HEK293 (cell line): Measurements from ENCODE around the gene ZFP36.

Source experiments
- EGR2 ChIP-seq: fragments of 450-650 bp; formaldehyde crosslinking; IDR thresholded peaks from 2 replicates; pipeline ENCODE4 v1.5.1; 2016; ENCODE audit warnings: low read depth, missing biosample characterization, missing genetic modification characterization
- GLI2 ChIP-seq: fragments of 450-650 bp; formaldehyde crosslinking; IDR thresholded peaks from 2 replicates; pipeline ENCODE4; 2017; ENCODE audit warnings: missing biosample characterization, missing genetic modification characterization, low read depth, borderline replicate concordance
- KLF17 ChIP-seq: fragments of 450-650 bp; formaldehyde crosslinking; IDR thresholded peaks from 2 replicates; pipeline ENCODE4 v1.5.1; 2016; ENCODE audit warnings: missing biosample characterization, missing genetic modification characterization
- MEIS1 ChIP-seq: sonication (generic); formaldehyde crosslinking; IDR thresholded peaks from 2 replicates; pipeline ENCODE4 v1.8.1; 2022; ENCODE audit warnings: missing genetic modification reagents, mild to moderate bottlenecking, borderline replicate concordance
- PRDM1 ChIP-seq: fragments of 450-650 bp; formaldehyde crosslinking; IDR thresholded peaks from 2 replicates; pipeline ENCODE4; 2016; ENCODE audit warnings: missing biosample characterization, missing genetic modification characterization
- PRDM2 ChIP-seq: fragments of 450-650 bp; formaldehyde crosslinking; IDR thresholded peaks from 2 replicates; pipeline ENCODE4 v1.5.1; 2016; ENCODE audit warnings: missing biosample characterization, missing genetic modification characterization, borderline replicate concordance
- REPIN1 ChIP-seq: fragments of 450-650 bp; formaldehyde crosslinking; IDR thresholded peaks from 2 replicates; pipeline ENCODE4 v1.5.1; 2017; ENCODE audit warnings: missing biosample characterization, missing genetic modification characterization, low read depth
- SALL2 ChIP-seq: fragments of 450-650 bp; formaldehyde crosslinking; IDR thresholded peaks from 2 replicates; pipeline ENCODE4 v1.5.0; 2017; ENCODE audit warnings: missing biosample characterization, mild to moderate bottlenecking, missing genetic modification characterization, borderline replicate concordance
- SCRT2 ChIP-seq: fragments of 450-650 bp; formaldehyde crosslinking; IDR thresholded peaks from 2 replicates; pipeline ENCODE4 v1.5.1; 2016; ENCODE audit warnings: missing biosample characterization, missing genetic modification characterization
- ZBTB6 ChIP-seq: fragments of 450-650 bp; formaldehyde crosslinking; IDR thresholded peaks from 2 replicates; pipeline ENCODE4 v1.5.1; 2017; ENCODE audit warnings: missing biosample characterization, missing genetic modification characterization
- ZEB2 ChIP-seq: fragments of 450-650 bp; formaldehyde crosslinking; IDR thresholded peaks from 2 replicates; pipeline ENCODE4 v1.5.1; 2016; ENCODE audit warnings: missing biosample characterization, missing genetic modification characterization
- ZNF133 ChIP-seq: fragments of 450-650 bp; formaldehyde crosslinking; IDR thresholded peaks from 2 replicates; pipeline ENCODE4 v1.5.1; 2016; ENCODE audit warnings: missing biosample characterization, missing genetic modification characterization
- ZNF146 ChIP-seq: fragments of 450-650 bp; formaldehyde crosslinking; IDR thresholded peaks from 2 replicates; pipeline ENCODE4 v1.5.1; 2016; ENCODE audit warnings: missing biosample characterization, missing genetic modification characterization
- ZNF155 ChIP-seq: fragments of 450-650 bp; formaldehyde crosslinking; IDR thresholded peaks from 2 replicates; pipeline ENCODE4 v1.5.1; 2016; ENCODE audit warnings: missing biosample characterization, missing genetic modification characterization
- ZNF221 ChIP-seq: fragments of 450-650 bp; formaldehyde crosslinking; IDR thresholded peaks from 2 replicates; pipeline ENCODE4 v1.5.1; 2017; ENCODE audit warnings: missing biosample characterization, missing genetic modification characterization, borderline replicate concordance
- ZNF24 ChIP-seq: fragments of 450-650 bp; formaldehyde crosslinking; IDR thresholded peaks from 2 replicates; pipeline ENCODE4 v1.5.1; 2016; ENCODE audit warnings: missing biosample characterization, missing genetic modification characterization
- ZNF274 ChIP-seq, 2 experiments: fragments of 200-500 bp in 1 of 2; fragments of 450-650 bp in 1 of 2; sonication (Bioruptor generic) in 1 of 2; formaldehyde crosslinking in 1 of 2; IDR thresholded peaks; 2 replicates each; pipeline versions ENCODE4 v1.5.1 to v1.6.1; 2014 to 2016; ENCODE audit warnings: borderline replicate concordance in 1 of 2, inconsistent platforms in 1 of 2, low read length in 1 of 2, missing biosample characterization in 1 of 2, missing genetic modification characterization in 1 of 2
- ZNF311 ChIP-seq: fragments of 450-650 bp; formaldehyde crosslinking; IDR thresholded peaks from 2 replicates; pipeline ENCODE4 v1.5.1; 2017; ENCODE audit warnings: missing biosample characterization, missing genetic modification characterization, borderline replicate concordance
- ZNF341 ChIP-seq: fragments of 450-650 bp; formaldehyde crosslinking; IDR thresholded peaks from 2 replicates; pipeline ENCODE4; 2016; ENCODE audit warnings: low read depth, missing biosample characterization, missing genetic modification characterization
- ZNF350 ChIP-seq: fragments of 450-650 bp; formaldehyde crosslinking; IDR thresholded peaks from 2 replicates; pipeline ENCODE4 v1.5.0; 2017; ENCODE audit warnings: missing biosample characterization, mild to moderate bottlenecking, missing genetic modification characterization
- ZNF37A ChIP-seq: fragments of 450-650 bp; IDR thresholded peaks from 2 replicates; pipeline ENCODE4 v1.5.1; 2018; ENCODE audit warnings: missing biosample characterization, missing genetic modification characterization
- ZNF48 ChIP-seq: fragments of 450-650 bp; formaldehyde crosslinking; IDR thresholded peaks from 2 replicates; pipeline ENCODE4 v1.5.1; 2016; ENCODE audit warnings: missing biosample characterization, missing genetic modification characterization
- ZNF548 ChIP-seq: fragments of 450-650 bp; formaldehyde crosslinking; IDR thresholded peaks from 2 replicates; pipeline ENCODE4 v1.5.1; 2016; ENCODE audit warnings: missing biosample characterization, missing genetic modification characterization
- ZNF837 ChIP-seq: fragments of 450-650 bp; formaldehyde crosslinking; IDR thresholded peaks from 2 replicates; pipeline ENCODE4 v1.5.1; 2016; ENCODE audit warnings: missing biosample characterization, missing genetic modification characterization
- ZSCAN23 ChIP-seq: fragments of 450-650 bp; formaldehyde crosslinking; IDR thresholded peaks from 2 replicates; pipeline ENCODE4 v1.5.1; 2016; ENCODE audit warnings: missing biosample characterization, missing genetic modification characterization
- TF ChIP-seq, protein P1 (sequence below): fragments of 450-650 bp; formaldehyde crosslinking; IDR thresholded peaks from 2 replicates; pipeline ENCODE4 v1.5.1; 2017; ENCODE audit warnings: missing biosample characterization, missing genetic modification characterization
- TF ChIP-seq, protein P2 (sequence below): fragments of 450-650 bp; formaldehyde crosslinking; IDR thresholded peaks from 2 replicates; pipeline ENCODE4 v1.5.1; 2017; ENCODE audit warnings: missing biosample characterization, missing genetic modification characterization
- TF ChIP-seq, protein P3 (sequence below): fragments of 450-650 bp; formaldehyde crosslinking; IDR thresholded peaks from 2 replicates; pipeline ENCODE4; 2016; ENCODE audit warnings: missing biosample characterization, missing genetic modification characterization

The ZFP36 gene

GRCh38 chr19:39390751-39391437 is 15.8 kb upstream of the ZFP36 start, which contains the start of the genes MED29 and PAF1 (continued):
- peak; percentile 82 for TF ChIP-seq ZBTB6
- TF ChIP-seq, protein P1, sequence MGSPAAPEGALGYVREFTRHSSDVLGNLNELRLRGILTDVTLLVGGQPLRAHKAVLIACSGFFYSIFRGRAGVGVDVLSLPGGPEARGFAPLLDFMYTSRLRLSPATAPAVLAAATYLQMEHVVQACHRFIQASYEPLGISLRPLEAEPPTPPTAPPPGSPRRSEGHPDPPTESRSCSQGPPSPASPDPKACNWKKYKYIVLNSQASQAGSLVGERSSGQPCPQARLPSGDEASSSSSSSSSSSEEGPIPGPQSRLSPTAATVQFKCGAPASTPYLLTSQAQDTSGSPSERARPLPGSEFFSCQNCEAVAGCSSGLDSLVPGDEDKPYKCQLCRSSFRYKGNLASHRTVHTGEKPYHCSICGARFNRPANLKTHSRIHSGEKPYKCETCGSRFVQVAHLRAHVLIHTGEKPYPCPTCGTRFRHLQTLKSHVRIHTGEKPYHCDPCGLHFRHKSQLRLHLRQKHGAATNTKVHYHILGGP (tag by site-specific recombination), result no peak
- TF ChIP-seq ZNF837, result no peak
- peak; percentile 69; the same call in 1 of the 2 replicates for TF ChIP-seq PRDM2 (tag by site-specific recombination)
- TF ChIP-seq SALL2 (tag by site-specific recombination), result peak; percentile 90; the same call in 1 of the 2 replicates
- TF ChIP-seq ZEB2 (tag by site-specific recombination), result peak; percentile 99
- peak; percentile 97 for TF ChIP-seq EGR2
- no peak for TF ChIP-seq ZNF311 (tag by site-specific recombination)
- no peak for TF ChIP-seq ZNF221
- peak; percentile 97 for TF ChIP-seq KLF17 (tag by site-specific recombination)
- TF ChIP-seq, protein P2, sequence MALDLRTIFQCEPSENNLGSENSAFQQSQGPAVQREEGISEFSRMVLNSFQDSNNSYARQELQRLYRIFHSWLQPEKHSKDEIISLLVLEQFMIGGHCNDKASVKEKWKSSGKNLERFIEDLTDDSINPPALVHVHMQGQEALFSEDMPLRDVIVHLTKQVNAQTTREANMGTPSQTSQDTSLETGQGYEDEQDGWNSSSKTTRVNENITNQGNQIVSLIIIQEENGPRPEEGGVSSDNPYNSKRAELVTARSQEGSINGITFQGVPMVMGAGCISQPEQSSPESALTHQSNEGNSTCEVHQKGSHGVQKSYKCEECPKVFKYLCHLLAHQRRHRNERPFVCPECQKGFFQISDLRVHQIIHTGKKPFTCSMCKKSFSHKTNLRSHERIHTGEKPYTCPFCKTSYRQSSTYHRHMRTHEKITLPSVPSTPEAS, result peak; percentile 53; the same call in 1 of the 2 replicates
- peak; percentile 92 for TF ChIP-seq ZNF24 (tag by site-specific recombination)
- TF ChIP-seq ZNF155 (tag by site-specific recombination), result no peak
- TF ChIP-seq ZNF350 (tag by site-specific recombination), result no peak
- TF ChIP-seq REPIN1, result peak; percentile 92
- peak; percentile 100 for TF ChIP-seq SCRT2 (tag by site-specific recombination)
- TF ChIP-seq, protein P3, sequence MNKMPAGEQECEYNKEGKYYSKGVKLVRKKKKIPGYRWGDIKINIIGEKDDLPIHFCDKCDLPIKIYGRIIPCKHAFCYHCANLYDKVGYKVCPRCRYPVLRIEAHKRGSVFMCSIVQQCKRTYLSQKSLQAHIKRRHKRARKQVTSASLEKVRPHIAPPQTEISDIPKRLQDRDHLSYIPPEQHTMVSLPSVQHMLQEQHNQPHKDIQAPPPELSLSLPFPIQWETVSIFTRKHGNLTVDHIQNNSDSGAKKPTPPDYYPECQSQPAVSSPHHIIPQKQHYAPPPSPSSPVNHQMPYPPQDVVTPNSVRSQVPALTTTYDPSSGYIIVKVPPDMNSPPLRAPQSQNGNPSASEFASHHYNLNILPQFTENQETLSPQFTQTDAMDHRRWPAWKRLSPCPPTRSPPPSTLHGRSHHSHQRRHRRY (tag by site-specific recombination), result no peak
- TF ChIP-seq ZNF146, result peak; percentile 51; the same call in 1 of the 2 replicates
- TF ChIP-seq ZNF48 (tag by site-specific recombination), result no peak
- TF ChIP-seq ZNF37A (tag by site-specific recombination), result no peak
- no peak for TF ChIP-seq ZNF133 (tag by site-specific recombination)
- TF ChIP-seq ZNF341, result peak; percentile 67; the same call in 1 of the 2 replicates
- no peak for TF ChIP-seq ZNF548 (tag by site-specific recombination)
- TF ChIP-seq ZNF274 (IDR thresholded peaks at IDR 0.05; ENCODE audit: low read length), result no peak
- TF ChIP-seq ZNF274 (tag by site-specific recombination; IDR thresholded peaks at IDR 0.05; ENCODE audit: borderline replicate concordance), result no peak
- TF ChIP-seq PRDM1 (tag by site-specific recombination), result peak; percentile 58; the same call in 1 of the 2 replicates
- TF ChIP-seq ZSCAN23 (tag by site-specific recombination), result peak; percentile 94
- no peak for TF ChIP-seq GLI2 (tag by site-specific recombination)
- TF ChIP-seq MEIS1, result no peak
